C4-2B (cell line): ENCODE data around the gene CYYR1.

ENCODE experiments used
- ZFX ChIP-seq: fragments of 450-650 bp; IDR thresholded peaks from 2 replicates; pipeline ENCODE4 v1.6.1; 2017
- TF ChIP-seq, protein P1 (sequence below): fragments of 450-650 bp; conservative IDR thresholded peaks from 2 replicates; pipeline ENCODE4 v1.5.1; 2017; ENCODE audit warnings: mild to moderate bottlenecking

GRCh38 chr21:26565111-26565510 is 8.0 kb downstream of the CYYR1 start:
- TF ChIP-seq, protein P1, sequence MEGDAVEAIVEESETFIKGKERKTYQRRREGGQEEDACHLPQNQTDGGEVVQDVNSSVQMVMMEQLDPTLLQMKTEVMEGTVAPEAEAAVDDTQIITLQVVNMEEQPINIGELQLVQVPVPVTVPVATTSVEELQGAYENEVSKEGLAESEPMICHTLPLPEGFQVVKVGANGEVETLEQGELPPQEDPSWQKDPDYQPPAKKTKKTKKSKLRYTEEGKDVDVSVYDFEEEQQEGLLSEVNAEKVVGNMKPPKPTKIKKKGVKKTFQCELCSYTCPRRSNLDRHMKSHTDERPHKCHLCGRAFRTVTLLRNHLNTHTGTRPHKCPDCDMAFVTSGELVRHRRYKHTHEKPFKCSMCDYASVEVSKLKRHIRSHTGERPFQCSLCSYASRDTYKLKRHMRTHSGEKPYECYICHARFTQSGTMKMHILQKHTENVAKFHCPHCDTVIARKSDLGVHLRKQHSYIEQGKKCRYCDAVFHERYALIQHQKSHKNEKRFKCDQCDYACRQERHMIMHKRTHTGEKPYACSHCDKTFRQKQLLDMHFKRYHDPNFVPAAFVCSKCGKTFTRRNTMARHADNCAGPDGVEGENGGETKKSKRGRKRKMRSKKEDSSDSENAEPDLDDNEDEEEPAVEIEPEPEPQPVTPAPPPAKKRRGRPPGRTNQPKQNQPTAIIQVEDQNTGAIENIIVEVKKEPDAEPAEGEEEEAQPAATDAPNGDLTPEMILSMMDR = no peak
- no peak for TF ChIP-seq ZFX
